HG03469 (cell line): Measurements from ENCODE around the gene LSMEM2.
"Not testable (repeated sequence)": the region's sequence is repeated elsewhere in the genome, so short reads cannot be mapped to it uniquely, and the experiment has no call there.

Experiments used
- ATAC-seq: cut with Tn5 transposase; IDR thresholded peaks from one replicate; pipeline ENCODE4 v1.9.1; 2021; ENCODE audit warnings: mild to moderate bottlenecking, moderate library complexity, moderate number of reproducible peaks; ENCODE audit not compliant: unreplicated experiment

Gene LSMEM2

GRCh38 chr3:50245831-50246516 lies 32.9 kb upstream of the LSMEM2 start:
- ATAC-seq: peak; percentile 24

- peak; percentile 50 for ATAC-seq
Measured at GRCh38 chr3:50246517-50246954, 32.4 kb upstream of the LSMEM2 start.

- no peak for ATAC-seq
Measured at GRCh38 chr3:50248387-50248786, 30.5 kb upstream of the LSMEM2 start.

GRCh38 chr3:50249457-50249856 lies 29.4 kb upstream of the LSMEM2 start:
- no peak for ATAC-seq

GRCh38 chr3:50250514-50250913 lies 28.4 kb upstream of the LSMEM2 start:
- no peak for ATAC-seq

GRCh38 chr3:50251220-50251619 lies 27.7 kb upstream of the LSMEM2 start:
- no peak for ATAC-seq

- no peak for ATAC-seq
Measured at GRCh38 chr3:50254577-50255250, 24.2 kb upstream of the LSMEM2 start.

- ATAC-seq: no peak
Measured at GRCh38 chr3:50255251-50255615, 23.7 kb upstream of the LSMEM2 start.

- ATAC-seq: no peak
Measured at GRCh38 chr3:50256978-50257890, 21.7 kb upstream of the LSMEM2 start.

- no peak for ATAC-seq
Measured at GRCh38 chr3:50258029-50258680, 20.7 kb upstream of the LSMEM2 start.

GRCh38 chr3:50258979-50259378 lies 19.9 kb upstream of the LSMEM2 start:
- ATAC-seq: no peak

- no peak for ATAC-seq
Measured at GRCh38 chr3:50259432-50260026, 19.4 kb upstream of the LSMEM2 start.

- ATAC-seq: no peak
Measured at GRCh38 chr3:50260027-50260941, 18.6 kb upstream of the LSMEM2 start.

GRCh38 chr3:50260942-50261441 lies 17.9 kb upstream of the LSMEM2 start:
- ATAC-seq: no peak

- no peak for ATAC-seq
Measured at GRCh38 chr3:50261505-50261904, 17.4 kb upstream of the LSMEM2 start.

GRCh38 chr3:50262200-50262599 lies 16.7 kb upstream of the LSMEM2 start:
- not testable (repeated sequence) for ATAC-seq

- ATAC-seq: no peak
Measured at GRCh38 chr3:50262778-50263177, 16.1 kb upstream of the LSMEM2 start.

- ATAC-seq: no peak
Measured at GRCh38 chr3:50263478-50264382, 15.2 kb upstream of the LSMEM2 start.
